Measurements from ENCODE around the gene F9.

Gene F9

GRCh38 chrX:139600105-139600504 lies 69.6 kb downstream of the F9 start:
- no peak for DNase-seq (ENCODE audit: low spot score)
